ENCODE results near the gene MAP3K8.

GRCh38 chr10:30422151-30422695 lies 11.8 kb upstream of the MAP3K8 start:
- TF ChIP-seq, protein P1, sequence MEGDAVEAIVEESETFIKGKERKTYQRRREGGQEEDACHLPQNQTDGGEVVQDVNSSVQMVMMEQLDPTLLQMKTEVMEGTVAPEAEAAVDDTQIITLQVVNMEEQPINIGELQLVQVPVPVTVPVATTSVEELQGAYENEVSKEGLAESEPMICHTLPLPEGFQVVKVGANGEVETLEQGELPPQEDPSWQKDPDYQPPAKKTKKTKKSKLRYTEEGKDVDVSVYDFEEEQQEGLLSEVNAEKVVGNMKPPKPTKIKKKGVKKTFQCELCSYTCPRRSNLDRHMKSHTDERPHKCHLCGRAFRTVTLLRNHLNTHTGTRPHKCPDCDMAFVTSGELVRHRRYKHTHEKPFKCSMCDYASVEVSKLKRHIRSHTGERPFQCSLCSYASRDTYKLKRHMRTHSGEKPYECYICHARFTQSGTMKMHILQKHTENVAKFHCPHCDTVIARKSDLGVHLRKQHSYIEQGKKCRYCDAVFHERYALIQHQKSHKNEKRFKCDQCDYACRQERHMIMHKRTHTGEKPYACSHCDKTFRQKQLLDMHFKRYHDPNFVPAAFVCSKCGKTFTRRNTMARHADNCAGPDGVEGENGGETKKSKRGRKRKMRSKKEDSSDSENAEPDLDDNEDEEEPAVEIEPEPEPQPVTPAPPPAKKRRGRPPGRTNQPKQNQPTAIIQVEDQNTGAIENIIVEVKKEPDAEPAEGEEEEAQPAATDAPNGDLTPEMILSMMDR (IDR thresholded peaks at IDR 0.05): no peak
- no peak for TF ChIP-seq EZH2 (IDR thresholded peaks at IDR 0.05; ENCODE audit: borderline replicate concordance, insufficient read depth, low read depth, low read length, poor library complexity, severe bottlenecking)

Measured in B cell (primary cell).